Germinal center (tissue), 1 donor: Measurements from ENCODE around the gene TRAP1.

Experiments
- DNase-seq: peaks from one replicate; pipeline ENCODE4 v3.0.0; 2012; ENCODE audit warnings: mixed read lengths, low spot score

TRAP1 gene

DNA sequence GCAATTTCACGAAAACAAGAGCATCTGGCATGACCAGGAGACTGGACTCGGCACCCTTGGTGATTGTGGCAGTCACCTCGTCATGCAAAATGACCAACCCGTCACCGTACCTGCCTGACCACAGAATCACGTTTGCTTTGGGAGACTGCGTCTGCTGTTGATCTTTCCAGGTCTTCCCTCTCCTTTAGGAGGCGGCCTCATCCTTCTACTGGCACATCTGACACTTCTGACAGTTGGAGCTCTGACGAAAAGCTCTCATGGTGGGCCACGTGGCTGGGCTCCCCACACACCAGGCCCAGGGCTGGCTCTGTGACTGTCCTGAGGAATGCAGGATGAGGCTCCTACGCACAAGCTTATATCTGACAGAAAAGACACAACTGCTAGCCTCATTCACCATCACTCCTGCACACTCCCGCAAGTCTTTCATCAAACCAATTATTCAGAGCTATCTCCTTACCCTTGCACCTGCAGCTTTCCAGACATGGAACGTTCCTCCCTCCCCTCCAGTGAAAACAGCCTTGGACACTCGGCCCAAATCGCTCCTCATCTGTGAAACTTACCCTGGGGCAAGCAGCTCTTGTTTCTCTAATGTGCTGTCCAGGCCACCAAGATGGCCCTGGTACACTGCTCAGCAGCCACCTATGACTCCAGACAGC, 3.6 kb downstream of the TRAP1 start:
- DNase-seq, result no peak

DNA sequence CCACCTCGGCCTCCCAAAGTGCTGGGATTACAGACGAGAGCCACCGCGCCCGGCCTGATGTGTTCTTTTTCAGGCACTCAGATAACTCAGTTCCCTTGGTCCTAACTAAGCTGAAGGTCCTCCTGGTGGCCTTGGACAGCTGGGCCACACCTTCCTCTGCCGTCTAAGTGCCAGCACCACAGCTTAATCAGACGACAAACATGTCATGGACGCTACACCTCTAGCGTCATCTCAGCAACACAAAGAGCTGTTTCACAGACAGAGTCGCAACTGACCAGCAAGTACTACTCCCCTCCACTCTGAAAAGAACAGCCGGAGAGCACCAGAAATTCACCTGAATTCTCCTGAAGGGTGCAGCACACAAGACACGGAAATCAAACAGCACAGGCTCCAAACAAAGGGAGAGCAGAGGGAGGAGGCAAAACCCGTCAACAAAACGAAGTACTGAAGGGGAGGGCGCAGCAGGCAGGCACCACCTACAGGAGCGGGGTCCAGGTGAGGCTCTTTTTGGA, 4.4 kb downstream of the TRAP1 start:
- DNase-seq, result no peak

- DNase-seq, result no peak
Observed at GRCh38 chr16:3706253-3707012, 10.9 kb downstream of the TRAP1 start.

GRCh38 chr16:3702082-3702481, 15.2 kb downstream of the TRAP1 start:
- DNase-seq, result no peak

GRCh38 chr16:3701531-3701930, 15.8 kb downstream of the TRAP1 start:
- no peak for DNase-seq

DNA sequence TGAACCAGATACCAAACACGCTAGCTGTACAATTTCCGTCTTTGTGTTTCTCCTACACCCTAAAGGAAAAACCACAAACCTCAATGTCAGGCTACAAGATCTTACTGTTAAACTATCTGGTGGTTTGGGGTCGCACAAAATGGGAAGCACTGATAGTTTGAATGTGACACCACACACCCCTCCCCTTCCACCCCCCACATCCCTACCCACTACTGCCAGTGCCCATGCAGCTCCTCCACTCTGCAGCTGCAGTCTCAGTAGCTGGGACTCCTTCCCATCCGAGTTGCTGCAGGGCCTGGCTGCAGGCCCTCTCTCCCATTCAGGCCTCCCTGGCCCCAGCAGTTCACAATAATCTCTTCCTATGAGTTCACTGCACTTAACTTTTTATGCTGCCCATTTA, 18.4 kb downstream of the TRAP1 start:
- DNase-seq, result no peak

- no peak for DNase-seq
Observed at GRCh38 chr16:3696425-3697218, 20.7 kb downstream of the TRAP1 start.

DNA sequence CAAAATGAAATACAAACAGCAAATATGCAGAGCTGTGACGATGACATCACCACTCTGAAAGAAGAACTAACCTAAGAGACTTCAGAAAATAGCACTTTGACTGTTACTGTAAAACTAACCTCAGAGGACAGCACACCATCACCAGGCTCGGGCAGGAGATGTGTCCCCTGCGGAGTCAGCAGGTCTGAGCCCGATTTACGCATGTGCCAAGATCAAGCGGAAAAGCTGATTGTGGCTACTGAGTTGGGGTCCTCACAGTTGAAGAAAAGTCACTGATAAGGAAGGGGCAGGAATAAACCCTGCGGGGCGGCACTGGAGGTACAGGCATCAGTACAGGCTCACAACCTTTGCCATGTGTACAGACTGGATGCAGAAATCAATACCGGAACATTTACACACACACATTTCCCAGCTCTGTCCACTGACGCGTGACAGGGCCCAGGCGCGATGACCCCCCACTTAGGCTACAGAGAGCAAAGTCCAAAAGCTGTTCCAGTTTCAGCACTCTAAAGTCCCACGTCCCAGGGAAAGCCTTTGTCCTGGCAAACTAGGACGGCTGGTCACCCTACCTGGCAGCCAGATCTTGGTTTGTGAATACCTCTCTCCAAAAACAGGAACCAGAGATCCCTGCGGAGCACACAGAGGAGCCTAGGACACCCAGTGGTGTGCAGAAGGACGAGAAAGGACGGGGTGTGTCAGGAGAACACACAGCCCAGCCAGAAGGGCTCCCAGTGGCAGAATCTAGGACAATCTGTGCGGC, 21.5 kb downstream of the TRAP1 start:
- DNase-seq, result no peak

GRCh38 chr16:3694051-3694450, 23.3 kb downstream of the TRAP1 start:
- DNase-seq, result no peak

DNA sequence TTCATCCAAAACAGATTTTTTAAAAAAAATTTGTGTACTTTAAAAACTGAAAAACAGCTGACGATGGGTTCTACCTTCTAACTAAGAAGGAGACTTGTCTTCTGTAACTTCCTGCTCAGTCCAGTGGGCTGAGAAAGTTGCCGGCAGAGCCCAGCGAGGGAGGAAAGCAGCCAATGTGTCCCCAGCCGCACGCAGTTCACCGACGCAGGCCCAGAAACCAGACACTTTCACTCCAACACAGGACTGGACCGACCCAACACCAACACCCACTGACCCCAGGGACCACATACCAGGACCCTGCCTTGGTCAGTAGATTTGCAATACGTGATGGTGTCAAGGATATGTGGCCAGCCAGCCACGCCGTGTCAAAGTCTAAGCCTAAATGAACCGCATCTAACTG, 25.6 kb downstream of the TRAP1 start:
- no peak for DNase-seq

DNA sequence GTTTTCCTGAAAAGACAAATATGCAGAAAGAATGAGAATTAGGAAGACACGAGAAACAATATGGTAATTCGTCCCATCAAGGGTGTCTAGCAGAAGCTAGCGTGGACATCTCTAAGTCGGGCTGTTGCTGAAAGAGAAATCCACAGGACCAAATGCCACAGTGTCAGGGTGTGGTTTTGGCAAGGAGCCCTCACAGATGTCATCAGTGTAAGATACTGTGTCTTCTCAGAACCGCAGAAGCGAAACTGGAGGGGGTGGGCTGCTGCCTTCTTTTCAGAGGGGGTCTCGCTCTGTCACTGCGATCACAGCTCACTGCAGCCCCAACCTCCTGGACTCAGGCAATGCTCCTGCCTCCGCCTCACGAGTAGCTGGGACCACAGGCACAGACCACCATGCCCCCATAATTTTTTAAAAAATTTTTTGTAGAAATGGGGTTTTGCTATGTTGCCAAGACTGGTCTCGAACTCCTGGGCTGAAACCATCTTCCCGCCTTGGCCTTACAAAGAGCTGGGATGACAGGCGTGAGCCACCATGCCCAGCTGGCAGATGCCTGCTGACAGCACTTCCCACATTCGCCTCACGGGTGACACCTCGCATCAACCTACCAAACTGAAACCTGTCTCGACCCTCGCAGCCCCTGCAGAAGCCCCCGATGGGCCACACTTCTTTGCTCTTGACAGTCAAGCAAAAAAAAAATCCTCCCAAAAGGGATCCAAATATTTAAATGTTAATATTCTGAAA, 26.2 kb downstream of the TRAP1 start:
- no peak for DNase-seq

GRCh38 chr16:3690470-3690928, 26.8 kb downstream of the TRAP1 start:
- peak; percentile 90 for DNase-seq

- no peak for DNase-seq
Observed at GRCh38 chr16:3689731-3690130, 27.6 kb downstream of the TRAP1 start.

- no peak for DNase-seq
Observed at GRCh38 chr16:3687792-3688191, 29.5 kb downstream of the TRAP1 start.

GRCh38 chr16:3687021-3687420, 30.3 kb downstream of the TRAP1 start:
- DNase-seq, result no peak

DNA sequence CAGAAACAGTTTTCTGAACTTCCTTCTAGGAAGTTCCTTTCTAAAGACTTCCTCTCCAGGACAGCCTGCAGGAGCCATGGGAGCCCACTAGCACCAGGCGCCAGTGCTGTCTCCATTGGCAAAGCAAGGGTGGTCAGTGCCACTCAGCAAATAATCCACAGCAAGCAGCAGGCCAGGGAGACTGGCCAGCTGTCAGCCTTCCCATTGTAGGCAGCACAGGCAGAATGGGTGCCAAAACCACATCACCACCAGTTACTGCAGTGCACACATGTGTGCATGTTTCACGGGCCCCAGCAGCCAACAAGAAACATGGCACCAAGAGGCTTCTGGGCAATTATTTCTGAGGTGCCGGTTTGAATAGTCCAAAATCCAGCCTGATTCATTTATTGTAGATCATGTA, 36.1 kb downstream of the TRAP1 start:
- DNase-seq, result no peak

DNA sequence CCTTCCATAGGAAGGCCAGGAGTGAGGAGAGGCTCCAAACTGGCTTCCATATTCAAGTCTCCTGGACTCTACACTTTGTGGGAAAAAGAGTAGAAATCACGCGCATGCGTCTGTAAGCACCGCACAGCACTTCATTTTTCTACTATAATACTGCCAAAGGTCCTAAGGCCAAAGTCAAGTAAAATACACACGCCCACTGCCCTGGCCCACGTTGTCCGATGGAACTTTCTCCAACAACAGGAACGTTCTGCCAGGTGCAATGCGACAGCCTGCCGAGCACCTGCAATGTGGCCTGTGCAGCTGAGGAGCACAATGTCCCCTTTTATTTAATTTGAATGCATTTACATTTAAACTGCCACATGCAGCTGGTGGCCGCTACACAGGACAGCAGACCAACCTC, 39.3 kb downstream of the TRAP1 start:
- DNase-seq, result no peak

GRCh38 chr16:3675601-3676130, 41.7 kb downstream of the TRAP1 start:
- no peak for DNase-seq

GRCh38 chr16:3674513-3675295, 42.6 kb downstream of the TRAP1 start:
- DNase-seq, result no peak
